SU-DHL-6 (cell line): ENCODE measurements around the gene GLI3.

Experiments
- H2AFZ ChIP-seq: fragments of 200-600 bp; sonication (generic); 2 replicates; pipeline ENCODE4 v1.6.1; 2014; ENCODE audit warnings: low read depth, mild to moderate bottlenecking, moderate library complexity, mixed read lengths, antibody characterized with exemption, low read length; ENCODE audit not compliant: severe bottlenecking
- H3F3A ChIP-seq: fragments of 200-600 bp; shearing (Covaris generic); 2 replicates; pipeline ENCODE4 v1.6.0; 2016; ENCODE audit warnings: antibody characterized with exemption, mild to moderate bottlenecking; ENCODE audit not compliant: insufficient read depth
- H3K27ac ChIP-seq: fragments of 200-600 bp; sonication (generic); 2 replicates; pipeline ENCODE4 v1.5.1; 2016; ENCODE audit warnings: low read depth, mild to moderate bottlenecking, low read length, moderate library complexity, mixed read lengths
- H3K27me3 ChIP-seq: fragments of 200-600 bp; sonication (generic), shearing (Covaris generic); 2 replicates; pipeline ENCODE4 v1.6.0; 2014; ENCODE audit warnings: mild to moderate bottlenecking, low read length
- H3K36me3 ChIP-seq: fragments of 200-600 bp; sonication (generic); 2 replicates; pipeline ENCODE4 v1.6.1; 2014; ENCODE audit warnings: mild to moderate bottlenecking, low read length, mixed read lengths
- H3K4me2 ChIP-seq: fragments of 300-600, 200-600 bp; shearing (Covaris generic), sonication (generic); 2 replicates; pipeline ENCODE4 v1.6.0; 2014; ENCODE audit warnings: low read length, low read depth, mild to moderate bottlenecking; ENCODE audit not compliant: poor library complexity, severe bottlenecking
- H3K4me3 ChIP-seq: fragments of 200-600 bp; sonication (generic); 2 replicates; pipeline ENCODE4 v1.5.1; 2014; ENCODE audit warnings: antibody characterized with exemption, low read length, mild to moderate bottlenecking, mixed read lengths; ENCODE audit not compliant: insufficient read depth, poor library complexity, severe bottlenecking
- H3K79me2 ChIP-seq: fragments of 200-600 bp; sonication (generic); 2 replicates; pipeline ENCODE4 v1.6.1; 2014; ENCODE audit warnings: mild to moderate bottlenecking, low read length, moderate library complexity; ENCODE audit not compliant: insufficient read depth
- H3K9ac ChIP-seq: fragments of 200-600 bp; sonication (generic); 2 replicates; pipeline ENCODE4 v1.7.0; 2014; ENCODE audit warnings: mild to moderate bottlenecking, low read length
- H3K9me2 ChIP-seq: fragments of 200-600 bp; sonication (generic); replicated peaks from 2 replicates; pipeline ENCODE4 v1.6.1; 2014; ENCODE audit warnings: low read length; ENCODE audit not compliant: insufficient read depth
- H3K9me3 ChIP-seq: fragments of 200-600 bp; sonication (generic); 2 replicates; pipeline ENCODE4 v1.6.1; 2014; ENCODE audit warnings: low read length, mixed read lengths; ENCODE audit not compliant: insufficient read depth
- H4K20me1 ChIP-seq: fragments of 200-600 bp; sonication (generic); 2 replicates; pipeline ENCODE4 v1.6.1; 2014; ENCODE audit warnings: low read depth, mild to moderate bottlenecking, antibody characterized with exemption, low read length, moderate library complexity, mixed read lengths
- EZH2phosphoT487 ChIP-seq: fragments of 200-600 bp; sonication (generic), shearing (Covaris generic); conservative IDR thresholded peaks from 2 replicates; pipeline ENCODE4 v1.6.1; 2018; ENCODE audit warnings: mild to moderate bottlenecking, antibody characterized with exemption, low read length, moderate library complexity, mixed read lengths
- TF ChIP-seq, protein P1 (sequence below): fragments of 200-600 bp; sonication (generic); IDR thresholded peaks from one replicate; pipeline ENCODE4 v1.5.1; 2017; ENCODE audit warnings: antibody characterized with exemption, mild to moderate bottlenecking, low read length, moderate library complexity; ENCODE audit not compliant: insufficient read depth, poor library complexity, severe bottlenecking

The GLI3 gene

DNA sequence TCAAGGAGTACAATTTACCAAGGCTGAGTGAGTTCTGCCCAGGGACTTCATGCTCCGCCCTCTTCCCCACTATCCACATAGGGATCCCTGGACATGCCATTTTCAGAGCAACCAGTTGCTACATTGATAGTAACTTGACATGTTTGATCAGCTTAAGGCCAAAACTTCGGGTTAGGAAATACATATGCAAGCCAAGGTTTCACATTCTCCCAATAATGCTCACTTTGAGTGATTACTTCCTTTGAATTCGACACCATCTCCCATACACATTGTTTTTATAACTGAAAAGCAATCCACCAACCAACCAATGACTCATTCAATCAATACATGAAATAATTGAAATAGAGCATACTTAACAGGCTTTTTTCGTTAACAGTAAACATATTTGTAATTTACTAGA, 137.9 kb downstream of the GLI3 start:
- no peak overlapping the region for H3K9ac ChIP-seq
- H3K27ac ChIP-seq = no peak overlapping the region
- no peaks in the 10 kb centered on the region for H3F3A ChIP-seq
- H3K4me3 ChIP-seq = no peak overlapping the region
- H4K20me1 ChIP-seq = no peaks in the 10 kb centered on the region
- no peaks in the 10 kb centered on the region for H3K79me2 ChIP-seq
- H3K27me3 ChIP-seq = no peaks in the 10 kb centered on the region
- H3K9me2 ChIP-seq = no peaks in the 10 kb centered on the region
- H2AFZ ChIP-seq = no peak overlapping the region
- H3K9me3 ChIP-seq = no peaks in the 10 kb centered on the region
- TF ChIP-seq, protein P1, sequence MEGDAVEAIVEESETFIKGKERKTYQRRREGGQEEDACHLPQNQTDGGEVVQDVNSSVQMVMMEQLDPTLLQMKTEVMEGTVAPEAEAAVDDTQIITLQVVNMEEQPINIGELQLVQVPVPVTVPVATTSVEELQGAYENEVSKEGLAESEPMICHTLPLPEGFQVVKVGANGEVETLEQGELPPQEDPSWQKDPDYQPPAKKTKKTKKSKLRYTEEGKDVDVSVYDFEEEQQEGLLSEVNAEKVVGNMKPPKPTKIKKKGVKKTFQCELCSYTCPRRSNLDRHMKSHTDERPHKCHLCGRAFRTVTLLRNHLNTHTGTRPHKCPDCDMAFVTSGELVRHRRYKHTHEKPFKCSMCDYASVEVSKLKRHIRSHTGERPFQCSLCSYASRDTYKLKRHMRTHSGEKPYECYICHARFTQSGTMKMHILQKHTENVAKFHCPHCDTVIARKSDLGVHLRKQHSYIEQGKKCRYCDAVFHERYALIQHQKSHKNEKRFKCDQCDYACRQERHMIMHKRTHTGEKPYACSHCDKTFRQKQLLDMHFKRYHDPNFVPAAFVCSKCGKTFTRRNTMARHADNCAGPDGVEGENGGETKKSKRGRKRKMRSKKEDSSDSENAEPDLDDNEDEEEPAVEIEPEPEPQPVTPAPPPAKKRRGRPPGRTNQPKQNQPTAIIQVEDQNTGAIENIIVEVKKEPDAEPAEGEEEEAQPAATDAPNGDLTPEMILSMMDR = no peak
- TF ChIP-seq EZH2phosphoT487 = no peak
- H3K36me3 ChIP-seq = no peaks in the 10 kb centered on the region
- no peak overlapping the region for H3K4me2 ChIP-seq

DNA sequence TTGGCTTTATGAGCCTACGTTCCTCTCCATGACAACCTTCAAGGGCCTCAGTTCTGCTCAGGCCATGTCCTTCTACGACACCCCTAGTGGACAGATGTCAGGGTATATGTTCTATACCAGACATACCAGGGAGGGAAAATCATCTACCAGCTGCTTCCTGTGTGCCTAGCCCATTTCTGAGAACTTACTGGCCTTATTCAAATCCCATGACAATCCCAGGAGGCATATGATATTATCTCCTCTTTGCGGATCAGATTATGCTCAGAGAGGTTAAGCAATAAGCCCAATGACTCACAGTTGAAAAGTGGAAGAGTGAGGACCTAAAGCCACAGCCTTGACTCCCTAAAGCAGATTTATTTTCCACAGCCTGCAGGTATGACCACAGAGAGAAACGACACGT, 139.3 kb downstream of the GLI3 start:
- Histone ChIP-seq H2AFZ (no peak overlapping the region), H3K27ac (no peak overlapping the region), H4K20me1 (no peaks in the 10 kb centered on the region), H3K79me2 (no peaks in the 10 kb centered on the region), H3K4me3 (no peak overlapping the region), H3K9me2 (no peaks in the 10 kb centered on the region), H3K27me3 (no peaks in the 10 kb centered on the region), H3F3A (no peaks in the 10 kb centered on the region), H3K9ac (no peak overlapping the region), H3K4me2 (no peak overlapping the region), H3K36me3 (no peaks in the 10 kb centered on the region), H3K9me3 (no peaks in the 10 kb centered on the region)
- TF ChIP-seq, protein P1 = no peak
- no peak for TF ChIP-seq EZH2phosphoT487

DNA sequence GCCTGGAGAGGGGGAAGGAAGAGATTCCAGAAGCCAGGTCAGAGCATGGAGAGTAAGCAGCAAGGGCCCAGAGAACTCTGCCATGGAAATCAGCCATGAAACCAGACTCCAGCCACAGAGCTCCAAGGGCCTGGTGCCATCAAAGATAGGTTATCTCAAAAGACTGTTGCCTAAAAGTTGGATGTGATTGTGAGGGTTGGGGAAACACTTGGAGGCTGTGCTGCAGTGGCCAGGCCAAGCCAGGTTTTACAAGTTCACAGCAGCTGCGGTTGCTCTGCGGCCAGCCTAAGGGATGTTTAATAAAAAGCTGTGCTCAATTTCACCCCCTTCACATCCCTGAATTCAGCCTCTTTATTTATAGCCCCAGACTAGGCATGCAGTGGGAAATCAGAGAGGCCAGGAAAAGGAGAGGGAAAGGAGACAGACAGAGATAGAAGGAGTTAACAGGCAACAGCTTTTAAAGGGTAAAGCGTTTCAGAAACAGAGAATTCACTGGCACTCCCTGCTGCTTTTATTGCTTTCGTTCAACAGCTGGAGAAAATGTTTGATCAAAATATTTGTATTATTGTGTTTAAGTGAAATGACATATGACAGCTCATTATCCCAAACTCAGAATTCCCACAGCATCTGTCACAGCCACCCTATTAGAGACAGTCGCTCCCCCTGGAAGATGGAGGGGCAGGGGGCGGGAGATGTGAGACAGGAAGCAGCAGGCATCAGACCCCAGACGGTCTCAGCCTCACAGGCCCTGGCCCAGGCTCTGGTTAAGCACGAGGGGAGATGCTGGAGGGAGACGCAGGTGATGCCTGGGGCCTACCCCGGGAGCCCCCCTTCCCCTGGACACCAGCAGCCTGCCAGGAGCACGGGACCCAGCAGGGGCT, 140.1 kb downstream of the GLI3 start:
- no peak overlapping the region for H3K4me3 ChIP-seq
- no peaks in the 10 kb centered on the region for H3F3A ChIP-seq
- no peaks in the 10 kb centered on the region for H3K79me2 ChIP-seq
- H3K36me3 ChIP-seq = no peaks in the 10 kb centered on the region
- no peaks in the 10 kb centered on the region for H3K9me2 ChIP-seq
- no peaks in the 10 kb centered on the region for H3K27me3 ChIP-seq
- H3K9ac ChIP-seq = no peak overlapping the region
- no peaks in the 10 kb centered on the region for H4K20me1 ChIP-seq
- no peaks in the 10 kb centered on the region for H3K9me3 ChIP-seq
- H3K4me2 ChIP-seq = no peak overlapping the region
- TF ChIP-seq, protein P1 = no peak
- no peak overlapping the region for H2AFZ ChIP-seq
- H3K27ac ChIP-seq = no peak overlapping the region
